Umbilical cord (tissue), 2 donors: ENCODE measurements around the gene ARHGEF28. TPM values are rescaled to one million over a fixed set of nuclear protein-coding genes. Genes with fewer than 3 reads are reported as not detected.

Experiments
- DNase-seq: peaks from one replicate; pipeline ENCODE4 v3.0.0-alpha.2; 2015; ENCODE audit warnings: low spot score
- total RNA-seq: library from RNA; depleted of rRNA; stranded (reverse); fragments of >200 nt; gene quantifications from one replicate; pipeline ENCODE4 v1.2.3, GENCODE V29; 2014; ENCODE audit warnings: low replicate concordance; ENCODE audit not compliant: insufficient read depth

ARHGEF28 gene
- total RNA-seq, 1 donor from 2014 or later: 13.7 TPM

DNA sequence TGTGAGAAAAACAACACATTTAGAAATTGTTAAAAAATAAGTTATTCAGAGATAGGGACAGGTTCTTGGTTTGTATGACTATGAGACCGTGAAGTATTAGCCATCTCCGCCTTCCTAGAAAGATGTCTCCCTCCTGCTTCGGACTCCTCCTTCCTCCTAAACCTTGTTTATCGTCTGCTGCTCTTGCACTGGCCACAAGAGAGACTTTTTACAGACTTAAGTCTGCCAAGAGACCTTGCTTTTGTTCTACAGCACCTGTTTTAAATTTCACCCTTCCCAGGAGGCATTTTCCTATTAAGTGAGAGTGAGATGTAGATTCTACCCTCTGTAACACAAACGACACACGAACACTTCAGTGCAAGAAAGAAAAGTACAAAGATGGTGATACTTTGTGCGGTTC is 274.6 kb downstream of the ARHGEF28 start:
- no peak for DNase-seq

DNA sequence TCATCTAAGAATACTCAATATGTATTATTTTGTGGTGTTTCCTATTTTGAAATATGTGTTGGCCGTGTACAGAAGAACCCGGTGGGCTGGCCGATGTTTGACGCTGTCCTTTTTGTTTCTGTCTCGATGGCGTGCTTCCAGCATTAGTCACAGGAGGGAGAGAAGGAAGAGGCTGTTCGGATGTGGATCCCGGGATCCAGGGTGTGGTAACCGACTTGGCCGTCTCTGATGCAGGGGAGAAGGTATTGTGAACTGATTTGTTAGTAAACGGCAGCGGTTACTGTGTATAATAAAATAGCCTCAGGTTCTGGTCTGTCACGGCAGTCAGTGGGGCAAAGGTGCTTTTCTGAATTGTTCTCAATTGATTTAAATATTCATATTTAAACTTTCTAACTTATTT is 275.0 kb downstream of the ARHGEF28 start:
- DNase-seq: no peak

DNA sequence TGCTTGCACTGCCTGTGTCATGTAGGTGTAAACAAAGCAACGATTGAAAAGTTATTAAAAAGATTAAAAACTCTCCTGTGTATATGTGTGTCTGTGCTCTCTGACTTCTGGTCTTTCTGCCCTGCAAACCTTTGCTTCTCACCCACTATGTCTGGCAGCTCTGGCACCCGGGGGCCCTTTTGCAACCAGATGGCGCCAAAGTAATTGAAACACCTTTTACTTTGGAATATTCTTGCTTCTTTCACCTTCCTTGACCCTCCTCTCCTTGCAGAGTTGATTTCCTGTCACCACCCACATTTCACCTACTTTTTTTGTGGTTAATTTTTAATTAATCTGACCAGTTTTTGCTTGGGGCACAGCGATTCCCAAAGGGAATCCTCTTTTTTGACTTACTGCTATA is 275.5 kb downstream of the ARHGEF28 start:
- DNase-seq: no peak

DNA sequence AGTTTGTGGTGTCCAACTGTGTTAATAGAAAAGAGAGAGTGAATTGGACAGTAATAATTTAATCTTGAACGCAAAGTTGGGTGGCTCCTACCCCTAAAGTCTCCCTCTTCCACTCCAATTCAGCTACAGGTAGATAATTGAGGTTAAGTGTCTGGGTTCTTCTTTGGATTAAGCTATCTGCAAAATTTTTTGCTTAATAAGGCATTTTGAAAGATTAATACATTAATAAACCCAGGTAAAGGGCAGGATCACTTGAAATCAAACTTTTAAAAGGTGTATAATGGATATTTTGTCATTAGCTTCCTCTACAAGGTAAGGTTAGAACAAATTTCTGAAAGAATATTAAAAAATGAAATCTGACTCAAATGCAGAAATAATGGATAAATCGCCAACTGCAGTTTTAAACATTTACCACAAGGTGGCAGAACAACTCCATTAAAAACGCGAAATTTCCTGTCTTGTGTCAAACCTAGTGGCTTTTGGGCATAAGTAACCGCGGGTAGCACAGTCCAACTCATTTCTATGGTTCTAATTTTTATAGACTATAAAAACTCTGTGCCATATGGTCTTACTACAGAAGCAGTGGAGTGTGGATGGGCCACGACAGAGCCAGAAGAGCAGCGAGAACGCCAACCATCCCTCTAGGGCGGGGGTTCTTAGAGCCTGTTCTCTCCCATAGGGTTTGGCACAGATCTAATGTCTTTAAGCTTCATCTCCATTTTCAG is 276.5 kb downstream of the ARHGEF28 start:
- DNase-seq: peak; percentile 79

- DNase-seq: no peak
These were observed 277.2 kb downstream of the ARHGEF28 start for GRCh38 chr5:73903169-73903568.

GRCh38 chr5:73906277-73906676 is 280.3 kb downstream of the ARHGEF28 start:
- no peak for DNase-seq

DNA sequence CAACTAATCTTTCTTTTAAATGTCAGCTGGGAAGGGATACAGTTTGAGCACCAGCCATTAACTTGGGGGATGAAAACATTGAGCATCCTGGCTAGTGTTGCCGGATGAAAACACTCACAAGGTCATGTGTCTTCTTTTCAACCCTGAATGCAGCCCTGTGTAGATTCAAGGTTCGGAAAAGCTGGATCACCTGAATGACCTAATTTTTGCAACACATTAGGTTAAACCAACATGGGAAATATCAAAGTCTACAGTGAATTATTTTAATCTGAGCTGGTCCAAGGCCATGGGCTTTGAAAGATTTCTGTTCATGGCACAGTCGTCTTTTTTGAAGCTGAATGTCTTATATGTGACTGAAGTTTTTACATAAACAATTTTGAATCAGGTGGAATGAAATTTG is 281.2 kb downstream of the ARHGEF28 start:
- no peak for DNase-seq

DNA sequence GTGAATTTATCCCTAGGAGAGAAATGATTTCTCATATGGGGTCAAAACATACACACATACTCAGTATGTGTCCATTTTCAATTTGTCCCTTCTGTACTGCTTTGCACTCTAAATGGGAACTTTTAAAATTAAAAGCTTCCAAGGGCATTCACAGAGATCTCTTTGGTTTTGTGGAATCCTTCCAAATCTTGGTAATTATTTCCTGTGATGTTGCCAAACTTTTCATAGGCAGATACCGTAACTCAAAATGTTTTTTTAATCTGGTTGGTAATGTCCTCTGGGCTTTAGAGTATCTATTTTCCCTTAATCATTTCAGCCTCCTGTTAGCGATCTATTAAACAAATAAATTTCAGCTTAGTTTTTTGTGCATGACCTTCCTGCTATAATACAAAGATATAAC is 282.4 kb downstream of the ARHGEF28 start:
- DNase-seq: peak; percentile 42

GRCh38 chr5:73908846-73909245 is 282.9 kb downstream of the ARHGEF28 start:
- DNase-seq: no peak

- DNase-seq: no peak
These were observed 283.5 kb downstream of the ARHGEF28 start for GRCh38 chr5:73909474-73909873.

DNA sequence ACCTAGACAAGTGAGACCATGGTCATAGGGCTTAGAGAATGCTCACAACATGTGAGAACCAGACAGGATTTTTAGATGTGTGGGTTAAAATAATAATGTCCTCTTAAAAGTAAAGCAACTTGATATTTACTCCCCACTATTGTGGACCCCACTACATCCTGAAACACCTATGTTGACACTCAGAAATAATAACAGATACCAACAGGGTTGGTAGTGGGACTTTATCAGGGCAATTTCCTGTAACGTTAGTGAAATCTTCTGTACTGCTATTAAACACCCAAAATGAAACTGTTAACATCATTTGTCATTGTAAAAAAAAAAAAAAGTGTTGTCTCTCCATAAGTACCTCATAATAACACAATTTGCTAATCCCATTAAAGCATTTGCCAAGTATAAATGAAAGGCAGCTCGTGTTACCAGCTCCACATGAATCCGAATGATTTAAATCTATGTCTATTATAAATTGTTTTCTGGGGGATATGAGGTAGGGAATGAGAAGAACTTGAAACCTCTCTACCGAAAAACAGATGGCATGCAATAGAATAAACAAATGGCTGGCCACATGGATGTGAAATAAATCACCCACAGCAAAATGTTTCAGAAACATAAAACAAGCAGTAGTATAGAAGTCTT is 285.9 kb downstream of the ARHGEF28 start:
- DNase-seq: no peak

DNA sequence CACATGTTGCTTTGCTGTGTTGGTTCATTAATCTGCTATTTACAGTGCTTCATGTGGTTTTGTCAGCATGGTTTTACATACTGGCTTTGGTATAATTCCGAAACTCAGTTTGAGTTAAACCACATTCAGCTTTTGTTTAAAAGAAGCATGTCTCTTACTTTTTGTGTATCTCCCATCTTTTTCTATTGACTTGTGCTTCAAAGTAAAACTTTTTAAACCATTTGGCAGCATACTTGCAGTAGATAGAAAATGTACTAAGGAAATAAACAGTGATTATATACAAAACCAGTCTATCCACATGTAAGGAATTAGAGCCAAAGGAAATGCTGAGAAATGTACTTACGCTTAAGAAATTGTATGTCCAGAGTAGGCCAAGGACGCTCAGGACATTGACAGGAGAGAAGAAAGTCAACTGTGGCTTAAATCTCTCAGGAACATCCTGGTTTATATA is 286.9 kb downstream of the ARHGEF28 start:
- DNase-seq: peak; percentile 90

DNA sequence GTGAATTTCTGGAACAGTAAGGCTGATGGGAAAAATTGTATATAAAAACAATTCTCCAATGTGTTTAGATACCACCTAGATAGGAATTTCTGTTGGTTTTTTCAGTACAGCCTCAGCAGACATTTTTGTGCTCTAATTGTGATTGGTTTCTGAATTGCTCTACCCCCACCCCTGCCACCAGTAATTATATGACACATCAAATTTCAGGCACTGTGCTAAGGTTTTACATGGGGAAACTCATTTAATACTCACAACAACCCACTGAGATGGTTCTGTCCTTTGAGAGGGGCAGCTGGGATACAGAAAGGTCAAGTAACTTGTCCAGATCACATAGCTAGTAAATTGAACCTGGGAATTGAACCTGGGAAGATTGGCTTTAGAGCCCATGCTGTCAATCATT is 288.0 kb downstream of the ARHGEF28 start:
- DNase-seq: no peak

DNA sequence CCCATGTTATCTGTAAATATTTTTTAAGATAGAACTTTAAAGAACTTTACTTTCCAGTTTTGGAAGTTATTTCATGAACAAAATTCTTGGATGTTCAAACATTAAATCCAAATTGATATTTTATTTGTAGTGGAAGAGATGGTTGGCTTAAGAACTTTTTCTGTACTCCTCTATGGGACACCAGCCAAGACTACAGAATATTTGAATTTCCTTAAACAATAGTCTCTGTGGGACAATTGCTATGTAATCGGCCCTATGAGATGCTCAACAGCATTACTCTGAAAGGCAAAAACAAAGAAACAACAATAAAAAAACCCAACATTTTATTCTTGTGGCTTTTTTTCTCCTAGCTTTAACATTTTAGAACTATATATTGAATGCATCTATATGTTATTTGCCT is 289.3 kb downstream of the ARHGEF28 start:
- no peak for DNase-seq

DNA sequence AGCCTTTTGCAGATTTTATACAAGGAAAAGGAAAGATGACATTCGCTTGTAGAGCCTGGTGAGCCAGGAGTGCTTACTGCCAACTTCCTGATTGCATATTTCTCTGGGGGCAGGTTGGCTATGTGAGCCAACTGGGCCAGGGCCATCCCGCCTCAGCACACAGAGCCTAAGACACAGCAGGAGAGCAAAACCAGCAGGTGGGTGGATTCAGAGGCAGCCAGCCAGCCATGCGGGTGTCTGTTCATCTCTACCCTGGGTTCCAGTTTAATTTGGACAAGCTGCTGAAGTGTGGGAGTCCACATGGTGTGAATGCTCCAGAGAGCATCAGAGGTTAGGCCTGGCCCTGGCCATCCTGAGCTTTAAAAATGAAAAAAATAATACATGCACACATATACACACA is 291.4 kb downstream of the ARHGEF28 start:
- DNase-seq: no peak

- no peak for DNase-seq
These were observed 291.9 kb downstream of the ARHGEF28 start for GRCh38 chr5:73917891-73918290.

GRCh38 chr5:73918791-73919221 is 292.8 kb downstream of the ARHGEF28 start:
- DNase-seq: no peak

- no peak for DNase-seq
These were observed 295.7 kb downstream of the ARHGEF28 start for GRCh38 chr5:73921741-73922140.

GRCh38 chr5:73922224-73922623 is 296.2 kb downstream of the ARHGEF28 start:
- DNase-seq: no peak

GRCh38 chr5:73922875-73923557 is 297.0 kb downstream of the ARHGEF28 start:
- no peak for DNase-seq

GRCh38 chr5:73928476-73929070 is 302.6 kb downstream of the ARHGEF28 start:
- DNase-seq: peak; percentile 55

DNA sequence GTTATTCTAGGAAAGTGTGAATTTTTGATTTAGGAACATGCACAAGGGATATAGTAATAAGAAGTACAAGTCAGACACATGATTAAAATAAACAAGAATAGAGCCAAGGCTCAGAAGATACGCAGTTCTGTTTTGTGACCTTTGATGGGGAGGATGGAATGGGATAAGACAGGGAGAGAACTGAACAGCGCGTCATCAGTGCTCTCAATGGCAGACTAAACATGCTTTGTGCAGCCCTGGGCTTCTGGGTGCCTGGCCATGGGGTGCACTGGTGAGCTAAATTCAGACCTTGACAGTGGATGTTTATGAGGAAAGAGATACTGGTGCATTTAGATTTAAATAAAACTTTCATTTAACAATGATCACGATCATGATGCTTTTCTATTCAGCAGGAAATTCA is 309.7 kb downstream of the ARHGEF28 start:
- DNase-seq: no peak
